ENCODE data around the gene KAT7. TPM values are rescaled to one million over a fixed set of nuclear protein-coding genes. Genes with fewer than 3 reads are reported as not detected.

KAT7 gene
- total and polyA plus RNA-seq, 10 of the 15 experiments (the other 5 are each of a cell fraction or from before 2014, with no cell fraction given) = 6.6 to 45.8 (median 26.3) TPM

DNA sequence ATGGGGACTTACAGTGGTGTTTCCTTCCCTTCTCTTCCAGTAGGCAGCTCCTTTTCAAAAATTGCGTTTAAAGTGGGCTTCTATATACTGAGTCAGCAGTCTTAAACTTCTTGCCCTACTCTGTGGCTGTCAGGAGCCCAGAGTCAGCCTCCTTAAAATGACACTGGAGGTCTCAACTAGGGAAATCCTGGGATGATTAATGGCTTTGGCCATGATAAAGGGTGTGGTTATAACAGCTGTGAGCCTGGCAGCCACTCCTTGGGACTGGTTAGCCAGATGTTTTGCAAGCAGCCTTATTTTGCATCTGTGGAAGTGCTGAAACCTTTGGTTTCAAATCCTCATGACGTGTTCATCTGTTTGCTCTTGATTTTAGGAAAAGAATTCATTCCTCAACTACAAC is 34.3 kb downstream of the KAT7 start:
- Histone ChIP-seq H2AFZ (ENCODE audit: control insufficient read depth, low read depth, low read length) (no peak overlapping the region), H3K79me2 (ENCODE audit: control insufficient read depth, insufficient read depth, low read length) (no peaks in the 10 kb centered on the region), H3K27me3 (replicated peaks in 1 of 2; ENCODE audit: control insufficient read depth in 2 of 2, insufficient read depth in 2 of 2, low read length in 1 of 2) (no peaks in the 10 kb centered on the region), H3K4me3 (no peak overlapping the region), H3K4me2 (ENCODE audit: control insufficient read depth, insufficient read depth) (no peak overlapping the region), H4K20me1 (ENCODE audit: control insufficient read depth, insufficient read depth) (no peaks in the 10 kb centered on the region), H3K9me3 (replicated peaks; ENCODE audit: control insufficient read depth, insufficient read depth, low read length) (no peaks in the 10 kb centered on the region), H3K4me1 (ENCODE audit: control insufficient read depth, insufficient read depth, low read length) (no peaks in the 10 kb centered on the region), H3K27ac (ENCODE audit: control insufficient read depth, insufficient read depth) (no peak overlapping the region), H3K36me3 (ENCODE audit: control insufficient read depth in 2 of 2, insufficient read depth in 2 of 2, low read length in 1 of 2) (peaks cover 20 to 50% of the 10 kb centered on the region in 2 experiments), H3K9ac (ENCODE audit: control insufficient read depth, insufficient read depth, low read length) (no peak overlapping the region)
- intact Hi-C loops (cut with micrococcal nuclease; ENCODE audit: unreplicated experiment) = no loop called here
- no peak for FAIRE-seq
- WGBS (ENCODE audit: insufficient coverage, insufficient replicate concordance, low lambda C conversion rate, missing lambda C conversion rate) = 44% methylated on average over 2 of the region's 2 CpGs
- TF ChIP-seq CBX3 (IDR thresholded peaks at IDR 0.05; ENCODE audit: borderline replicate concordance, low read depth) = no peak
- in situ Hi-C loops (cut with MboI) = no loop called here
- CTCF ChIA-PET = interaction anchor here (0.5 kb wide), 1 partner anchor 41 kb away, joined by 4 read pairs; no protein-coding TSS in a partner anchor
- no peak for DNase-seq (ENCODE audit: low read depth, low spot score)
- RAD21 ChIA-PET (ENCODE audit: unreplicated experiment) = no interaction called here
- ATAC-seq = no peak
- SMC1A ChIA-PET (ENCODE audit: uncharacterized antibody, unreplicated experiment) = no interaction called here
- BruUV-seq (replicated peaks) = no TSS peak
- POLR2A ChIA-PET = no interaction called here

DNA sequence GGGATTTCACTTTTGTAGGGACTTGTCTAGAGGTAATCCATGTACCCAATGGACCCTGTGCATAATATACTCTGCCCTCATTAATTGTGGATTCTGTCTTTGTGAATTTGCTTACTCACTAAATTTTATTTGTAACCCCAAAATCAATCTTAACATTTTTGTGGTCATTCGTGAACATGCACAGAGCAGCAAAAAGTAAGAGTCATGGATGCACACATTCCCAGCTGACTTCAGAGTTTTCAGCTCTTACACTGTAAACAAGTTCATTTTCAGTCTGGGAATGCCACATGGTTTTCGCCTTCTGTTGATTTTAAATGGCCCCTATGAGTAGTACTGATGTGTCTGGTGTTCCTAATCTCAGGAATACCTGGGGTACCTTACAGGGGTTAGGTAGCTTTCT is 35.1 kb downstream of the KAT7 start:
- FAIRE-seq = no peak
- Histone ChIP-seq H3K27me3 (replicated peaks in 1 of 2; ENCODE audit: control insufficient read depth in 2 of 2, insufficient read depth in 2 of 2, low read length in 1 of 2) (no peaks in the 10 kb centered on the region), H3K9ac (ENCODE audit: control insufficient read depth, insufficient read depth, low read length) (no peak overlapping the region), H2AFZ (ENCODE audit: control insufficient read depth, low read depth, low read length) (no peak overlapping the region), H3K79me2 (ENCODE audit: control insufficient read depth, insufficient read depth, low read length) (no peaks in the 10 kb centered on the region), H3K36me3 (ENCODE audit: control insufficient read depth in 2 of 2, insufficient read depth in 2 of 2, low read length in 1 of 2) (peaks cover 17 to 43% of the 10 kb centered on the region in 2 experiments), H3K27ac (ENCODE audit: control insufficient read depth, insufficient read depth) (no peak overlapping the region), H4K20me1 (ENCODE audit: control insufficient read depth, insufficient read depth) (no peaks in the 10 kb centered on the region), H3K4me2 (ENCODE audit: control insufficient read depth, insufficient read depth) (no peak overlapping the region), H3K4me1 (ENCODE audit: control insufficient read depth, insufficient read depth, low read length) (no peaks in the 10 kb centered on the region), H3K9me3 (replicated peaks; ENCODE audit: control insufficient read depth, insufficient read depth, low read length) (no peaks in the 10 kb centered on the region), H3K4me3 (no peak overlapping the region)
- intact Hi-C loops (cut with micrococcal nuclease; ENCODE audit: unreplicated experiment) (no loop called here), in situ Hi-C loops (cut with MboI) (no loop called here)
- RAD21 ChIA-PET (ENCODE audit: unreplicated experiment) = no interaction called here
- no TSS peak for BruUV-seq (replicated peaks)
- 95% methylated on average over 2 of the region's 2 CpGs for WGBS (ENCODE audit: insufficient coverage, insufficient replicate concordance, low lambda C conversion rate, missing lambda C conversion rate)
- SMC1A ChIA-PET (ENCODE audit: uncharacterized antibody, unreplicated experiment) = no interaction called here
- no peak for DNase-seq (ENCODE audit: low read depth, low spot score)
- POLR2A ChIA-PET = interaction anchor here (0.6 kb wide), 1 partner anchor 12 kb away, joined by 3 read pairs; no protein-coding TSS in a partner anchor
- TF ChIP-seq RAD51 (IDR thresholded peaks at IDR 0.05) = no peak
- TF ChIP-seq SMC3 (IDR thresholded peaks at IDR 0.05; ENCODE audit: borderline replicate concordance, low read length) = no peak
- TF ChIP-seq EED (IDR thresholded peaks at IDR 0.05; ENCODE audit: low read depth) = no peak
- TF ChIP-seq MXI1 (IDR thresholded peaks at IDR 0.05; ENCODE audit: low read depth, low read length) = no peak
- no peak for TF ChIP-seq CEBPB (IDR thresholded peaks at IDR 0.05; ENCODE audit: borderline replicate concordance in 1 of 2, low read depth in 2 of 2, low read length in 2 of 2)
- TF ChIP-seq SIX5 (IDR thresholded peaks at IDR 0.05; ENCODE audit: low read depth, low read length, severe bottlenecking) = no peak
- TF ChIP-seq, protein P1, sequence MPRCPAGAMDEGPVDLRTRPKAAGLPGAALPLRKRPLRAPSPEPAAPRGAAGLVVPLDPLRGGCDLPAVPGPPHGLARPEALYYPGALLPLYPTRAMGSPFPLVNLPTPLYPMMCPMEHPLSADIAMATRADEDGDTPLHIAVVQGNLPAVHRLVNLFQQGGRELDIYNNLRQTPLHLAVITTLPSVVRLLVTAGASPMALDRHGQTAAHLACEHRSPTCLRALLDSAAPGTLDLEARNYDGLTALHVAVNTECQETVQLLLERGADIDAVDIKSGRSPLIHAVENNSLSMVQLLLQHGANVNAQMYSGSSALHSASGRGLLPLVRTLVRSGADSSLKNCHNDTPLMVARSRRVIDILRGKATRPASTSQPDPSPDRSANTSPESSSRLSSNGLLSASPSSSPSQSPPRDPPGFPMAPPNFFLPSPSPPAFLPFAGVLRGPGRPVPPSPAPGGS (IDR thresholded peaks at IDR 0.05; ENCODE audit: borderline replicate concordance, insufficient read depth, low read depth, low read length, poor library complexity, severe bottlenecking) = no peak
- TF ChIP-seq SREBF2 (IDR thresholded peaks at IDR 0.05; ENCODE audit: low read length) = no peak
- CTCF ChIA-PET = no interaction called here
- ATAC-seq = no peak

Measured in GM12878 (cell line).